ENCODE data around the gene PDE11A. TPM values are rescaled to one million over a fixed set of nuclear protein-coding genes. Genes with fewer than 3 reads are reported as not detected.

Gene PDE11A
- total RNA-seq, 1 donor from 2014 or later = 0.27 TPM

DNA sequence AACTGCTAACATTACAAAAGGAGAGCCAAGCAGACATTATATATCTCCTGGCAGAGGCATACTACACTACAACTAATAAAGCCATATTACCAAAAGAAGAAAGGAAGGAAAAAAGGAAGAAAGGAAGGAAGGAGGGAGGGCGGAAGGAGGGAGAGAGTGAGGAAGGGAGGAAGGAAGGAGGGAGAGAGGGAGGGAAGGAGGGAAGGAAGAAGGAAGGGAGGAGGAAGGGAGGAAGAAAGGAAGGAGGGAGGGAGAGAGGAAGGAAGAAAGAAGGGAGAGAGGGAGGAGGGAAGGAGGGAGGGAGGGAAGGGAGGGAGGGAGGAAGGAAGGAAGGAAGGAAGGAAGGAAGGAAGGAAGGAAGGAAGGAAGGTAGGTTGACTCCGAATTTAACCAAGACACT is 133.4 kb downstream of the PDE11A start:
- no peak for DNase-seq

GRCh38 chr2:177930916-177931315 is 141.7 kb downstream of the PDE11A start:
- no peaks in the 10 kb centered on the region for H3K27me3 Mint-ChIP-seq (ENCODE audit: unreplicated experiment)
- H3K4me3 Mint-ChIP-seq (ENCODE audit: unreplicated experiment) = no peak overlapping the region
- DNase-seq = no peak
- H3K9me3 Mint-ChIP-seq (ENCODE audit: unreplicated experiment) = no peaks in the 10 kb centered on the region
- no peak overlapping the region for H3K27ac Mint-ChIP-seq (ENCODE audit: unreplicated experiment)
- no peaks in the 10 kb centered on the region for H3K4me1 Mint-ChIP-seq (ENCODE audit: low read depth, unreplicated experiment)
- no peaks in the 10 kb centered on the region for H3K36me3 Mint-ChIP-seq (ENCODE audit: unreplicated experiment)
- TF ChIP-seq, protein P1, sequence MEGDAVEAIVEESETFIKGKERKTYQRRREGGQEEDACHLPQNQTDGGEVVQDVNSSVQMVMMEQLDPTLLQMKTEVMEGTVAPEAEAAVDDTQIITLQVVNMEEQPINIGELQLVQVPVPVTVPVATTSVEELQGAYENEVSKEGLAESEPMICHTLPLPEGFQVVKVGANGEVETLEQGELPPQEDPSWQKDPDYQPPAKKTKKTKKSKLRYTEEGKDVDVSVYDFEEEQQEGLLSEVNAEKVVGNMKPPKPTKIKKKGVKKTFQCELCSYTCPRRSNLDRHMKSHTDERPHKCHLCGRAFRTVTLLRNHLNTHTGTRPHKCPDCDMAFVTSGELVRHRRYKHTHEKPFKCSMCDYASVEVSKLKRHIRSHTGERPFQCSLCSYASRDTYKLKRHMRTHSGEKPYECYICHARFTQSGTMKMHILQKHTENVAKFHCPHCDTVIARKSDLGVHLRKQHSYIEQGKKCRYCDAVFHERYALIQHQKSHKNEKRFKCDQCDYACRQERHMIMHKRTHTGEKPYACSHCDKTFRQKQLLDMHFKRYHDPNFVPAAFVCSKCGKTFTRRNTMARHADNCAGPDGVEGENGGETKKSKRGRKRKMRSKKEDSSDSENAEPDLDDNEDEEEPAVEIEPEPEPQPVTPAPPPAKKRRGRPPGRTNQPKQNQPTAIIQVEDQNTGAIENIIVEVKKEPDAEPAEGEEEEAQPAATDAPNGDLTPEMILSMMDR (IDR thresholded peaks at IDR 0.05; ENCODE audit: partially characterized antibody, unreplicated experiment) = no peak

More for the DNA sequence above, 133.4 kb downstream of the PDE11A start:
- H3K9me3 Mint-ChIP-seq (ENCODE audit: unreplicated experiment) = no peaks in the 10 kb centered on the region
- H3K4me3 Mint-ChIP-seq (ENCODE audit: unreplicated experiment) = no peak overlapping the region
- H3K36me3 Mint-ChIP-seq (ENCODE audit: unreplicated experiment) = no peaks in the 10 kb centered on the region
- TF ChIP-seq, protein P1 (IDR thresholded peaks at IDR 0.05; ENCODE audit: partially characterized antibody, unreplicated experiment) = no peak
- no peaks in the 10 kb centered on the region for H3K27me3 Mint-ChIP-seq (ENCODE audit: unreplicated experiment)
- H3K27ac Mint-ChIP-seq (ENCODE audit: unreplicated experiment) = no peak overlapping the region
- no peaks in the 10 kb centered on the region for H3K4me1 Mint-ChIP-seq (ENCODE audit: low read depth, unreplicated experiment)

GRCh38 chr2:177929662-177930522 is 142.7 kb downstream of the PDE11A start:
- no peaks in the 10 kb centered on the region for H3K4me1 Mint-ChIP-seq (ENCODE audit: low read depth, unreplicated experiment)
- TF ChIP-seq, protein P1 (IDR thresholded peaks at IDR 0.05; ENCODE audit: partially characterized antibody, unreplicated experiment) = no peak
- H3K4me3 Mint-ChIP-seq (ENCODE audit: unreplicated experiment) = no peak overlapping the region
- no peak for DNase-seq
- no peaks in the 10 kb centered on the region for H3K27me3 Mint-ChIP-seq (ENCODE audit: unreplicated experiment)
- no peaks in the 10 kb centered on the region for H3K36me3 Mint-ChIP-seq (ENCODE audit: unreplicated experiment)
- no peaks in the 10 kb centered on the region for H3K9me3 Mint-ChIP-seq (ENCODE audit: unreplicated experiment)
- no peak overlapping the region for H3K27ac Mint-ChIP-seq (ENCODE audit: unreplicated experiment)

DNA sequence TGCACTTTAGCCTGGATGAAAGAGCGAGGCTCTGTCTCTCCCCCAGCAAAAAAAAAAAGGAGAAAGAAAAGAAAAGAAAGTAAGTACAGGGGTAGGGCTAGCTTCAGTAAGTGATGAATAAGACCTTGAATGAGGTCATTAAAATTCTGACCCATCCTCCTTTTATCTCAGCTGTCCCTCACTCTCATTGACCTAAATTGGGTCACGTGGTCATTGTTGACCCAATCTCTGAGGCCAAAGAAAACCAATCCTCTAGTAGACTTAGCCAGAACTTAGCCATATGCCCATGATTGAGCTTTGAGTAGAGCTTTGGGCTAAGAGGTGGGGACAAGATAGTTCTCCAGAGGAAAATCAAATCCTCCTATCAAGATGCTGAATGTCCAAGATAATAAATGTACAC is 149.3 kb downstream of the PDE11A start:
- Mint-ChIP-seq H3K36me3 (ENCODE audit: unreplicated experiment) (no peaks in the 10 kb centered on the region), H3K4me3 (ENCODE audit: unreplicated experiment) (no peak overlapping the region), H3K27ac (ENCODE audit: unreplicated experiment) (no peak overlapping the region), H3K27me3 (ENCODE audit: unreplicated experiment) (no peaks in the 10 kb centered on the region), H3K4me1 (ENCODE audit: low read depth, unreplicated experiment) (no peaks in the 10 kb centered on the region), H3K9me3 (ENCODE audit: unreplicated experiment) (no peaks in the 10 kb centered on the region)
- TF ChIP-seq, protein P1 (IDR thresholded peaks at IDR 0.05; ENCODE audit: partially characterized antibody, unreplicated experiment) = no peak
- no peak for DNase-seq

GRCh38 chr2:177921726-177922125 is 150.9 kb downstream of the PDE11A start:
- Mint-ChIP-seq H3K36me3 (ENCODE audit: unreplicated experiment) (no peaks in the 10 kb centered on the region), H3K4me1 (ENCODE audit: low read depth, unreplicated experiment) (no peaks in the 10 kb centered on the region), H3K4me3 (ENCODE audit: unreplicated experiment) (no peak overlapping the region), H3K27ac (ENCODE audit: unreplicated experiment) (no peak overlapping the region), H3K27me3 (ENCODE audit: unreplicated experiment) (no peaks in the 10 kb centered on the region), H3K9me3 (ENCODE audit: unreplicated experiment) (no peaks in the 10 kb centered on the region)
- TF ChIP-seq, protein P1 (IDR thresholded peaks at IDR 0.05; ENCODE audit: partially characterized antibody, unreplicated experiment) = no peak
- no peak for DNase-seq
